IMR-90 (cell line): ENCODE results near the gene MAML1.

Experiments used
- CEBPB ChIP-seq: IDR thresholded peaks from 2 replicates; pipeline ENCODE4 v1.6.1; 2012; ENCODE audit warnings: low read depth, low read length, improper control_type of control experiment
- CHD1 ChIP-seq: IDR thresholded peaks from 2 replicates; pipeline ENCODE4 v1.6.1; 2012; ENCODE audit warnings: low read depth, low read length, improper control_type of control experiment
- CTCF ChIP-seq: conservative IDR thresholded peaks from 2 replicates; pipeline ENCODE4 v1.5.1; 2012; ENCODE audit warnings: mild to moderate bottlenecking, low read depth, low read length, improper control_type of control experiment
- FOS ChIP-seq: fragments of 150-350 bp; IDR thresholded peaks from 2 replicates; pipeline ENCODE4 v1.6.1; 2016; ENCODE audit warnings: low read depth, low read length
- MAZ ChIP-seq: IDR thresholded peaks from 2 replicates; pipeline ENCODE4 v1.6.1; 2012; ENCODE audit warnings: low read depth, mild to moderate bottlenecking, low read length, improper control_type of control experiment, moderate library complexity, borderline replicate concordance
- MXI1 ChIP-seq: IDR thresholded peaks from 2 replicates; pipeline ENCODE4 v1.6.1; 2012; ENCODE audit warnings: low read depth, mild to moderate bottlenecking, low read length, moderate library complexity, borderline replicate concordance
- NFE2L2 ChIP-seq: fragments of 150-350 bp; IDR thresholded peaks from 2 replicates; pipeline ENCODE4 v1.6.1; 2016; ENCODE audit warnings: low read depth, mild to moderate bottlenecking, low read length
- POLR2A ChIP-seq: IDR thresholded peaks from 2 replicates; pipeline ENCODE4 v1.6.1; 2012; ENCODE audit warnings: mild to moderate bottlenecking, low read depth, low read length
- RCOR1 ChIP-seq: IDR thresholded peaks from 2 replicates; pipeline ENCODE4 v1.6.1; 2012; ENCODE audit warnings: mild to moderate bottlenecking, low read length, improper control_type of control experiment; ENCODE audit not compliant: insufficient replicate concordance

GRCh38 chr5:179817890-179818745, 85.5 kb downstream of the MAML1 start:
- TF ChIP-seq CTCF (no peak), CHD1 (no peak), POLR2A (no peak), MAZ (no peak), FOS (no peak), MXI1 (no peak), RCOR1 (no peak), NFE2L2 (no peak), CEBPB (no peak)
